K562 (cell line): ENCODE measurements around the gene XPO1. TPM values are rescaled to one million over a fixed set of nuclear protein-coding genes. Genes with fewer than 3 reads are reported as not detected.

ENCODE experiments used
- ATAC-seq: fragments of 200-7000 bp; cut with Tn5 transposase; 3 replicates; pipeline ENCODE4 v1.9.1; 2020; ENCODE audit warnings: moderate library complexity
- BruUV-seq: library from RNA; stranded (reverse); fragments of 400-500 nt; replicated peaks from 2 replicates; lab custom pipeline; 2021; lab: Mats Ljungman, UMichigan
- CTCF ChIA-PET: fragments of 300-600 bp; formaldehyde crosslinking; extraction: SDS; loops from one replicate; lab custom pipeline; 2021; ENCODE audit warnings: low intra/inter-chr PET ratio; lab: Yijun Ruan, JAX
- POLR2A ChIA-PET: fragments of 300-600, 350-650 bp; sonication (Branson Sonifier 250); formaldehyde crosslinking; extraction: SDS; loops from one replicate; lab custom pipeline; 2021; ENCODE audit warnings: antibody characterized with exemption, inconsistent platforms; lab: Yijun Ruan, JAX
- DNase-seq, 4 experiments: peaks; one replicate each; pipeline versions ENCODE4 v3.0.0 to v3.0.0-alpha.2; 2011 to 2018; ENCODE audit warnings: low spot score in 3 of 4, mixed read lengths in 3 of 4; ENCODE audit errors: extremely low read depth in 1 of 4
- FAIRE-seq: peaks from 2 replicates; lab custom pipeline; 2011; peaks lifted over from hg19 to GRCh38; lab: Jason Lieb, UNC
- H2AFZ ChIP-seq: 2 replicates; pipeline ENCODE4 v1.6.0; 2011; ENCODE audit warnings: low read depth, low read length, control low read depth, inconsistent platforms
- H3K27ac ChIP-seq: fragments of 200-600 bp; 3 replicates; pipeline ENCODE4 v1.8.0; 2011; ENCODE audit warnings: low read depth, mild to moderate bottlenecking, control low read depth, inconsistent platforms, low read length, moderate library complexity, mixed read lengths; ENCODE audit errors: extremely low read depth
- H3K27me3 ChIP-seq, 2 experiments: fragments of 300-600 bp in 1 of 2; 2 replicates in 1 of 2; 3 replicates in 1 of 2; pipeline versions ENCODE4 v1.6.0 to v1.8.0; 2011; ENCODE audit warnings: inconsistent platforms in 2 of 2, low read length in 2 of 2, mild to moderate bottlenecking in 1 of 2, mixed read lengths in 1 of 2, moderate library complexity in 1 of 2; ENCODE audit not compliant: control insufficient read depth in 2 of 2, insufficient read depth in 2 of 2
- H3K36me3 ChIP-seq: fragments of 300-600 bp; 3 replicates; pipeline ENCODE4 v1.8.0; 2011; ENCODE audit warnings: mild to moderate bottlenecking, low read length, inconsistent platforms; ENCODE audit not compliant: control insufficient read depth, insufficient read depth
- H3K4me1 ChIP-seq, 2 experiments: fragments of 200-600 bp in 1 of 2; replicated peaks in 1 of 2; 2 replicates in 1 of 2; 3 replicates in 1 of 2; pipeline versions ENCODE4 v1.5.1 to v1.8.0; 2011; ENCODE audit warnings: inconsistent platforms in 2 of 2, low read length in 2 of 2, mild to moderate bottlenecking in 1 of 2, mixed read lengths in 1 of 2, moderate library complexity in 1 of 2; ENCODE audit not compliant: control insufficient read depth in 2 of 2, insufficient read depth in 2 of 2
- H3K4me2 ChIP-seq: 2 replicates; pipeline ENCODE4 v1.6.1; 2011; ENCODE audit warnings: low read length, control low read depth, inconsistent platforms, mixed read lengths; ENCODE audit not compliant: insufficient read depth
- H3K4me3 ChIP-seq: fragments of 200-600 bp; sonication (generic), shearing (Covaris generic); 2 replicates; pipeline ENCODE4 v1.5.1; 2016; ENCODE audit warnings: control low read depth, inconsistent platforms
- H3K79me2 ChIP-seq: fragments of 200-600 bp; 3 replicates; pipeline ENCODE4 v1.8.0; 2011; ENCODE audit warnings: low read length, inconsistent platforms; ENCODE audit not compliant: control insufficient read depth, insufficient read depth
- H3K9ac ChIP-seq, 2 experiments: 2 replicates each; pipeline versions ENCODE4 v1.6.0 to v1.6.1; 2011; ENCODE audit warnings: low read depth in 2 of 2, low read length in 2 of 2, control low read depth in 1 of 2, inconsistent platforms in 1 of 2, mild to moderate bottlenecking in 1 of 2, mixed read lengths in 1 of 2; ENCODE audit not compliant: insufficient read depth in 1 of 2
- H3K9me1 ChIP-seq: one replicate; pipeline ENCODE4 v1.6.0; 2011; ENCODE audit warnings: inconsistent platforms, mild to moderate bottlenecking, low read length, moderate library complexity; ENCODE audit not compliant: control insufficient read depth, insufficient read depth
- H3K9me3 ChIP-seq: replicated peaks from 2 replicates; pipeline ENCODE4 v1.5.1; 2011; ENCODE audit warnings: low read depth, low read length, inconsistent platforms; ENCODE audit not compliant: control insufficient read depth, insufficient read depth
- H4K20me1 ChIP-seq: replicated peaks from 2 replicates; pipeline ENCODE4 v1.6.1; 2011; ENCODE audit warnings: low read length, inconsistent platforms, mixed read lengths; ENCODE audit not compliant: control insufficient read depth, insufficient read depth
- E2F3 ChIP-seq: fragments of 250-450 bp; sonication (Bioruptor Pico); IDR thresholded peaks from 2 replicates; pipeline ENCODE4 v1.4.0; 2020; ENCODE audit warnings: mild to moderate bottlenecking
- ELF4 ChIP-seq: fragments of 450-650 bp; formaldehyde crosslinking; IDR thresholded peaks from 2 replicates; pipeline ENCODE4 v1.4.0; 2022; ENCODE audit warnings: missing genetic modification characterization
- HNRNPK ChIP-seq: fragments of 200-400 bp; formaldehyde crosslinking; IDR thresholded peaks from one replicate; pipeline ENCODE4 v1.6.1; 2018; ENCODE audit warnings: mild to moderate bottlenecking, low read depth, low read length; ENCODE audit not compliant: poor library complexity, severe bottlenecking
- MTA2 ChIP-seq: fragments of 450-650 bp; IDR thresholded peaks from 2 replicates; pipeline ENCODE4 v1.6.1; 2016; ENCODE audit warnings: low read depth
- NELFE ChIP-seq: IDR thresholded peaks from 2 replicates; pipeline ENCODE4 v1.6.1; 2011; ENCODE audit warnings: mild to moderate bottlenecking; ENCODE audit not compliant: insufficient read depth, insufficient read length
- POLR2AphosphoS5 ChIP-seq: IDR thresholded peaks from 2 replicates; pipeline ENCODE4 v1.6.1; 2011; ENCODE audit warnings: mild to moderate bottlenecking, low read depth, low read length, moderate library complexity; ENCODE audit not compliant: control insufficient read depth, insufficient read depth
- SIN3A ChIP-seq, 2 experiments: fragments of 150-350 bp in 1 of 2; IDR thresholded peaks; 2 replicates each; pipeline ENCODE4 v1.6.1; 2011 to 2016; ENCODE audit warnings: borderline replicate concordance in 2 of 2, low read depth in 2 of 2, low read length in 2 of 2, mild to moderate bottlenecking in 2 of 2, moderate library complexity in 2 of 2; ENCODE audit not compliant: control insufficient read depth in 1 of 2
- ZFX ChIP-seq: sonication (generic); formaldehyde crosslinking; IDR thresholded peaks from 2 replicates; pipeline ENCODE4 v1.8.0; 2022; ENCODE audit warnings: mild to moderate bottlenecking, missing genetic modification reagents, moderate library complexity
- ZNF124 ChIP-seq: sonication (generic); formaldehyde crosslinking; IDR thresholded peaks from 2 replicates; pipeline ENCODE4 v1.8.1; 2022; ENCODE audit warnings: missing genetic modification reagents
- ZNF436 ChIP-seq: fragments of 250-450, 450-650 bp; sonication (Bioruptor Pico); formaldehyde crosslinking; IDR thresholded peaks from 2 replicates; pipeline ENCODE4 v1.7.0; 2020; ENCODE audit warnings: mild to moderate bottlenecking
- WGBS: fragments of 100-300 bp; shearing (Covaris generic); methylation state at CpG from one replicate; pipeline ENCODE4 v1.1.6; 2016; ENCODE audit warnings: low coverage, mixed read lengths; ENCODE audit not compliant: insufficient coverage; ENCODE audit errors: missing lambda C conversion rate; 5-methylcytosine and 5-hydroxymethylcytosine counted together
- in situ Hi-C: fragments of 300-500 bp; cut with MboI; formaldehyde crosslinking; loops from 4 replicates; pipeline ENCODE4 v1.15.0; 2018; ENCODE audit warnings: inconsistent platforms, mixed read lengths
- intact Hi-C: fragments of 100-400 bp; cut with micrococcal nuclease; formaldehyde crosslinking; loops from 2 replicates; pipeline ENCODE4 v1.14.2; 2022
- polyA plus RNA-seq, 8 experiments: library from polyadenylated mRNA; depleted of rRNA in 4 of 8; stranded (reverse) in 5 of 8; unstranded in 3 of 8; fragments of >200 nt; fragmentation: Nextera tagmentation in 2 of 8; fragmentation: Illumina TruSeq in 1 of 8; extraction: Ambion mirVana in 2 of 8; extraction: Trizol in 1 of 8; gene quantifications; 2 replicates each; pipeline versions ENCODE4 v1.2.1 to v1.2.3, GENCODE V29; 2011 to 2014; ENCODE audit warnings: inconsistent platforms in 1 of 8, missing spikeins in 1 of 8
- total RNA-seq, 7 experiments: library from RNA; depleted of rRNA in 6 of 7; stranded (reverse); fragments of >200 nt in 6 of 7; fragmentation: Illumina TruSeq in 2 of 7; extraction: Trizol in 2 of 7; gene quantifications; 2 replicates each; pipeline versions ENCODE4 v1.2.1 to v1.2.3, GENCODE V29; 2011 to 2021; ENCODE audit warnings: low replicate concordance in 1 of 7
- TF ChIP-seq, protein P1 (sequence below): fragments of 250-450 bp; sonication (Bioruptor Pico); IDR thresholded peaks from 2 replicates; pipeline ENCODE4 v1.8.0; 2022; ENCODE audit warnings: moderate library complexity, mild to moderate bottlenecking, inconsistent platforms
- TF ChIP-seq, protein P2 (sequence below): fragments of 450-650 bp; conservative IDR thresholded peaks from 2 replicates; pipeline ENCODE4 v1.6.1; 2016; ENCODE audit warnings: missing genetic modification characterization, low read depth, mild to moderate bottlenecking, control low read depth, missing compliant biosample characterization
- TF ChIP-seq, protein P3 (sequence below): fragments of 450-650 bp; IDR thresholded peaks from 2 replicates; pipeline ENCODE4 v1.6.1; 2016; ENCODE audit warnings: antibody characterized with exemption
- TF ChIP-seq, protein P4 (sequence below): sonication (generic); formaldehyde crosslinking; IDR thresholded peaks from 2 replicates; pipeline ENCODE4 v1.8.0; 2022; ENCODE audit warnings: mild to moderate bottlenecking, missing genetic modification reagents

The XPO1 gene
- total and polyA plus RNA-seq, 9 of the 15 experiments (the other 6 are each of a cell fraction or from before 2014, with no cell fraction given), result 86.2 to 307 (median 216) TPM

DNA sequence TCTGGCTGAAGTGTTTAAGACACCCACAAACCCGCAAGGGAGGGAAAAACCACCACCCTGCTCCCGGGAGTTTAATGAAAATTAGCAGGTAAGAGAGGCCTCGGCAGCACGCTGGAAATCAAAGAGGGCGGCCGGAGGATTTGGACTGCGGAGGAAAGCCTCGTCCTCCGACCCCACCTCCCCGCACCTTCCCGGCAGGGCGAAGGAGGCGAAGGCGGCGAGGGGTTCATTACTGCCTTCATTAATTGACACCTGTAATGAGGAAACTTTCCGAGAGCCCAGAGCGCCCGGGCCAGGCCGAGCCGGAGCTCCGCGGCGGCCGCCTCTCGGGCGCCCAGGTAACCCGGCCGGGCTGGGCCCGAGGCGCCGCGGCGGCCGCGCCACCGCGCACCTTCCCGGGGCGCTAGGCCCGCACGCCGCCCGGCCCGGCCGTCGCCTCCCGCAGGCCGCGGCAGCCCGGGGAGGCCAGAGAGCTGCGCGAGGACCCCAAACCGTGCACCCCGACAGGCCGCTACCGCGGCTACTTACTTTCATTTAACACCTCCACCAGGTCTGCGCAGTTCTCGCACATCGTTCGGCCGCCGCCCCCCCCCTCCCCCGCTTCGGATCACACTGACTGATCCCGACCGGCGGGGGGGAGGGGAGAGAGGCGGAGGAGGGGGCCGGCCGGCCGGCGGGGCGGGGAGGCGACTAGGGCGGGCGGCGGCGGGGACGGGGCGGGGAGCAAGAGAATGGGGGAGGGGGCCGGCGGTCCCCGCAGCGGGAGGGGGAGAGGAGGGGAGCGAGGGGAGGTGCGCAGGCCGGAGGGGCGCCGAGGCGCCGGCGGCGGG lies 67.8 kb downstream of the XPO1 start:
- H3K79me2 ChIP-seq, result peaks cover 76% of the 10 kb centered on the region
- peaks cover 21% of the 10 kb centered on the region; the same call in 2 of the 3 replicates for H3K36me3 ChIP-seq
- H3K27me3 ChIP-seq, result no peaks in the 10 kb centered on the region
- H3K9ac ChIP-seq, result peak overlapping the region; percentile 77 to 95
- ATAC-seq, result peak; percentile 43
- WGBS, result under 1% methylated on average over 50 of the region's 94 CpGs
- DNase-seq, result peak; percentile 90 to 92 (median 90)
- POLR2A ChIA-PET, result interaction anchor here (0.5 to 1.2 kb wide), 2 partner anchors 10 to 32 kb away, joined by 3 to 4 read pairs; no protein-coding TSS in a partner anchor
- peak overlapping the region; percentile 95 for H3K27ac ChIP-seq
- CTCF ChIA-PET, result no interaction called here
- in situ Hi-C loops, result no loop called here
- H3K4me2 ChIP-seq, result peak overlapping the region; percentile 65
- no peaks in the 10 kb centered on the region for H3K9me1 ChIP-seq
- H3K9me3 ChIP-seq, result no peaks in the 10 kb centered on the region
- FAIRE-seq, result no peak
- H3K4me1 ChIP-seq, result peaks cover 16 to 23% of the 10 kb centered on the region in 2 experiments; a peak in 4 of 5 replicates
- BruUV-seq, result no TSS peak
- intact Hi-C loops, result loop anchor here (2.0 to 10.0 kb wide), 2 partner anchors 66 to 336 kb away; no protein-coding TSS in a partner anchor
- H3K4me3 ChIP-seq, result peak overlapping the region; percentile 75
- no peak overlapping the region for H2AFZ ChIP-seq
- H4K20me1 ChIP-seq, result no peaks in the 10 kb centered on the region
- TF ChIP-seq HNRNPK (no peak), ZNF124 (no peak), E2F3 (CRISPR knock-in tag) (no peak), ZNF436 (no peak), MTA2 (no peak), ZFX (CRISPR knock-in tag) (peak; percentile 50; the same call in 1 of the 2 replicates), SIN3A (IDR thresholded peaks at IDR 0.05; ENCODE audit: borderline replicate concordance in 2 of 2, control insufficient read depth in 1 of 2, low read depth in 2 of 2, low read length in 2 of 2) (peak in 1 of 2 experiments; percentile 74; a peak in 2 of 4 replicates), NELFE (no peak), POLR2AphosphoS5 (peak; percentile 52; the same call in 1 of the 2 replicates), ELF4 (CRISPR knock-in tag) (no peak)
- TF ChIP-seq, protein P1, sequence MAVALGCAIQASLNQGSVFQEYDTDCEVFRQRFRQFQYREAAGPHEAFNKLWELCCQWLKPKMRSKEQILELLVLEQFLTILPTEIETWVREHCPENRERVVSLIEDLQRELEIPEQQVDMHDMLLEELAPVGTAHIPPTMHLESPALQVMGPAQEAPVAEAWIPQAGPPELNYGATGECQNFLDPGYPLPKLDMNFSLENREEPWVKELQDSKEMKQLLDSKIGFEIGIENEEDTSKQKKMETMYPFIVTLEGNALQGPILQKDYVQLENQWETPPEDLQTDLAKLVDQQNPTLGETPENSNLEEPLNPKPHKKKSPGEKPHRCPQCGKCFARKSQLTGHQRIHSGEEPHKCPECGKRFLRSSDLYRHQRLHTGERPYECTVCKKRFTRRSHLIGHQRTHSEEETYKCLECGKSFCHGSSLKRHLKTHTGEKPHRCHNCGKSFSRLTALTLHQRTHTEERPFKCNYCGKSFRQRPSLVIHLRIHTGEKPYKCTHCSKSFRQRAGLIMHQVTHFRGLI (CRISPR knock-in tag), result no peak
- TF ChIP-seq, protein P2, sequence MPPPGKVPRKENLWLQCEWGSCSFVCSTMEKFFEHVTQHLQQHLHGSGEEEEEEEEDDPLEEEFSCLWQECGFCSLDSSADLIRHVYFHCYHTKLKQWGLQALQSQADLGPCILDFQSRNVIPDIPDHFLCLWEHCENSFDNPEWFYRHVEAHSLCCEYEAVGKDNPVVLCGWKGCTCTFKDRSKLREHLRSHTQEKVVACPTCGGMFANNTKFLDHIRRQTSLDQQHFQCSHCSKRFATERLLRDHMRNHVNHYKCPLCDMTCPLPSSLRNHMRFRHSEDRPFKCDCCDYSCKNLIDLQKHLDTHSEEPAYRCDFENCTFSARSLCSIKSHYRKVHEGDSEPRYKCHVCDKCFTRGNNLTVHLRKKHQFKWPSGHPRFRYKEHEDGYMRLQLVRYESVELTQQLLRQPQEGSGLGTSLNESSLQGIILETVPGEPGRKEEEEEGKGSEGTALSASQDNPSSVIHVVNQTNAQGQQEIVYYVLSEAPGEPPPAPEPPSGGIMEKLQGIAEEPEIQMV, result no peak
- TF ChIP-seq, protein P3, sequence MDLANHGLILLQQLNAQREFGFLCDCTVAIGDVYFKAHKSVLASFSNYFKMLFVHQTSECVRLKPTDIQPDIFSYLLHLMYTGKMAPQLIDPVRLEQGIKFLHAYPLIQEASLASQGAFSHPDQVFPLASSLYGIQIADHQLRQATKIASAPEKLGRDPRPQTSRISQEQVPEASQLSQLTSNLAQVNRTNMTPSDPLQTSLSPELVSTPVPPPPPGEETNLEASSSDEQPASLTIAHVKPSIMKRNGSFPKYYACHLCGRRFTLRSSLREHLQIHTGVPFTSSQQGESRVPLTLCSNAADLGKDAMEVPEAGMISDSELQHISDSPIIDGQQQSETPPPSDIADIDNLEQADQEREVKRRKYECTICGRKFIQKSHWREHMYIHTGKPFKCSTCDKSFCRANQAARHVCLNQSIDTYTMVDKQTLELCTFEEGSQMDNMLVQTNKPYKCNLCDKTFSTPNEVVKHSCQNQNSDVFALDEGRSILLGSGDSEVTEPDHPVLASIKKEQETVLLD, result no peak
- TF ChIP-seq, protein P4, sequence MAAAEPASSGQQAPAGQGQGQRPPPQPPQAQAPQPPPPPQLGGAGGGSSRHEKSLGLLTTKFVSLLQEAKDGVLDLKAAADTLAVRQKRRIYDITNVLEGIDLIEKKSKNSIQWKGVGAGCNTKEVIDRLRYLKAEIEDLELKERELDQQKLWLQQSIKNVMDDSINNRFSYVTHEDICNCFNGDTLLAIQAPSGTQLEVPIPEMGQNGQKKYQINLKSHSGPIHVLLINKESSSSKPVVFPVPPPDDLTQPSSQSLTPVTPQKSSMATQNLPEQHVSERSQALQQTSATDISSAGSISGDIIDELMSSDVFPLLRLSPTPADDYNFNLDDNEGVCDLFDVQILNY (CRISPR knock-in tag), result no peak
